ENCODE measurements around the gene PPP4R3A. TPM values are rescaled to one million over a fixed set of nuclear protein-coding genes. Genes with fewer than 3 reads are reported as not detected.
A peak's percentile ranks its signal among the peaks of the same experiment; 100 is the strongest.

The PPP4R3A gene
- total and polyA plus RNA-seq, 2 donors from 2014 or later: 29.0 to 86.5 TPM

GRCh38 chr14:91508105-91508504, 2.0 kb downstream of the PPP4R3A start:
- intact Hi-C loops (cut with DNase I): no loop called here
- Histone ChIP-seq H3K4me3 (ENCODE audit: low read length in 3 of 3) (peak overlapping the region; percentile 63 to 93 (median 88)), H3K27ac (ENCODE audit: low read depth in 2 of 2, low read length in 2 of 2) (no peak overlapping the region), H3K36me3 (ENCODE audit: control insufficient read depth in 2 of 3, insufficient read depth in 3 of 3, low read length in 3 of 3) (peaks cover 0 to 5% (median 2%) of the 10 kb centered on the region in 3 donors), H3K9me3 (ENCODE audit: control insufficient read depth in 2 of 3, insufficient read depth in 1 of 3, low read length in 3 of 3) (no peaks in the 10 kb centered on the region), H3K27me3 (ENCODE audit: control insufficient read depth, insufficient read depth, low read length) (no peaks in the 10 kb centered on the region), H3K4me1 (ENCODE audit: control insufficient read depth in 2 of 3, insufficient read depth in 2 of 3, low read depth in 1 of 3, low read length in 3 of 3) (peaks cover 0 to 11% (median 3%) of the 10 kb centered on the region in 3 donors), H3K9ac (ENCODE audit: low read length in 3 of 3) (peak overlapping the region; percentile 71 to 88 (median 86))
- TF ChIP-seq, protein P1, sequence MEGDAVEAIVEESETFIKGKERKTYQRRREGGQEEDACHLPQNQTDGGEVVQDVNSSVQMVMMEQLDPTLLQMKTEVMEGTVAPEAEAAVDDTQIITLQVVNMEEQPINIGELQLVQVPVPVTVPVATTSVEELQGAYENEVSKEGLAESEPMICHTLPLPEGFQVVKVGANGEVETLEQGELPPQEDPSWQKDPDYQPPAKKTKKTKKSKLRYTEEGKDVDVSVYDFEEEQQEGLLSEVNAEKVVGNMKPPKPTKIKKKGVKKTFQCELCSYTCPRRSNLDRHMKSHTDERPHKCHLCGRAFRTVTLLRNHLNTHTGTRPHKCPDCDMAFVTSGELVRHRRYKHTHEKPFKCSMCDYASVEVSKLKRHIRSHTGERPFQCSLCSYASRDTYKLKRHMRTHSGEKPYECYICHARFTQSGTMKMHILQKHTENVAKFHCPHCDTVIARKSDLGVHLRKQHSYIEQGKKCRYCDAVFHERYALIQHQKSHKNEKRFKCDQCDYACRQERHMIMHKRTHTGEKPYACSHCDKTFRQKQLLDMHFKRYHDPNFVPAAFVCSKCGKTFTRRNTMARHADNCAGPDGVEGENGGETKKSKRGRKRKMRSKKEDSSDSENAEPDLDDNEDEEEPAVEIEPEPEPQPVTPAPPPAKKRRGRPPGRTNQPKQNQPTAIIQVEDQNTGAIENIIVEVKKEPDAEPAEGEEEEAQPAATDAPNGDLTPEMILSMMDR (IDR thresholded peaks at IDR 0.05; ENCODE audit: borderline replicate concordance, extremely low read depth, insufficient read depth): no peak
- no peak for FAIRE-seq
- no peak for DNase-seq

GRCh38 chr14:91506226-91506625, 3.9 kb downstream of the PPP4R3A start:
- Histone ChIP-seq H3K27me3 (ENCODE audit: control insufficient read depth, insufficient read depth, low read length) (no peaks in the 10 kb centered on the region), H3K9ac (ENCODE audit: low read length in 3 of 3) (no peak overlapping the region), H3K4me1 (ENCODE audit: control insufficient read depth in 2 of 3, insufficient read depth in 2 of 3, low read depth in 1 of 3, low read length in 3 of 3) (peaks cover under 1 to 12% (median 3%) of the 10 kb centered on the region in 3 donors), H3K9me3 (ENCODE audit: control insufficient read depth in 2 of 3, insufficient read depth in 1 of 3, low read length in 3 of 3) (no peaks in the 10 kb centered on the region), H3K36me3 (ENCODE audit: control insufficient read depth in 2 of 3, insufficient read depth in 3 of 3, low read length in 3 of 3) (peaks cover 0 to 5% (median 2%) of the 10 kb centered on the region in 3 donors), H3K27ac (ENCODE audit: low read depth in 2 of 2, low read length in 2 of 2) (no peak overlapping the region), H3K4me3 (ENCODE audit: low read length in 3 of 3) (no peak overlapping the region)
- intact Hi-C loops (cut with DNase I): no loop called here
- no peak for DNase-seq
- TF ChIP-seq, protein P1 (IDR thresholded peaks at IDR 0.05; ENCODE audit: borderline replicate concordance, extremely low read depth, insufficient read depth): no peak
- FAIRE-seq: no peak

DNA sequence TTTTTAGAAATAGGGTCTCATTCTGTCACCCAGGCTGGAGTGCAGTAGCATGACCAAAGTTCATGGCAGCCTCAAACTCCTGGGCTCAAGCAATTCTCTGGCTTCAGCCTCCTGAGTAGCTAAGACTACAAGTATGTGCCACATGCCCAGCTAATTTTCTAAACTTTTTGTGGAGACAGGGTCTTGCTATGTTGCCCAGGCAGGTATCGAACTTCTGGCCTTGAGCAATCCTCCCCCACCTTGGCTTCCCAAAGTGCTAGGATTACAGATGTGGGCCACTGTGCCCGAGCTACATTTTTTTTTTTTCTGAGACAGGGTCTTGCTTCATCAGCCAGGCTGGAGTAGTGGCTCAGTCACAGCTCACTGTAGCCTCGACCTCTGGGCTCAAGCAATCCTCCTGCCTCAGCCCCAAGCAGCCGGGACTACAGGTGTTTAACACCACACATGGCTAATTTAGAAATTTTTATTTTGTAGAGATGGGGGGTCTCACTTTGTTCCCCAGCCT, 7.1 kb downstream of the PPP4R3A start:
- FAIRE-seq: no peak
- no peaks in the 10 kb centered on the region for H3K27me3 ChIP-seq (ENCODE audit: control insufficient read depth, insufficient read depth, low read length)
- no peak overlapping the region for H3K27ac ChIP-seq (ENCODE audit: low read depth in 2 of 2, low read length in 2 of 2)
- DNase-seq: no peak
- TF ChIP-seq, protein P1 (IDR thresholded peaks at IDR 0.05; ENCODE audit: borderline replicate concordance, extremely low read depth, insufficient read depth): no peak
- H3K4me3 ChIP-seq (ENCODE audit: low read length in 3 of 3): no peak overlapping the region
- H3K9me3 ChIP-seq (ENCODE audit: control insufficient read depth in 2 of 3, insufficient read depth in 1 of 3, low read length in 3 of 3): no peaks in the 10 kb centered on the region
- intact Hi-C loops (cut with DNase I): no loop called here
- no peak overlapping the region for H3K9ac ChIP-seq (ENCODE audit: low read length in 3 of 3)
- peaks cover 0 to 9% (median 3%) of the 10 kb centered on the region in 3 donors for H3K4me1 ChIP-seq (ENCODE audit: control insufficient read depth in 2 of 3, insufficient read depth in 2 of 3, low read depth in 1 of 3, low read length in 3 of 3)
- peaks cover 0 to 5% (median 2%) of the 10 kb centered on the region in 3 donors for H3K36me3 ChIP-seq (ENCODE audit: control insufficient read depth in 2 of 3, insufficient read depth in 3 of 3, low read length in 3 of 3)

Data from kidney (tissue), 14 donors.